Activated CD4-positive, alpha-beta T cell treated with anti-CD3 and anti-CD28 coated beads for 36 hours (primary cell): ENCODE results near the gene KCNMA1. TPM values are rescaled to one million over a fixed set of nuclear protein-coding genes. Genes with fewer than 3 reads are reported as not detected.

ENCODE experiments used
- ATAC-seq: fragments of 200-7000 bp; cut with Tn5 transposase; one replicate; pipeline ENCODE4 v1.10.0; 2021; ENCODE audit warnings: mild to moderate bottlenecking, moderate library complexity
- CTCF ChIA-PET: fragments of 350-600 bp; sonication (Branson Sonifier 250); formaldehyde crosslinking; loops from one replicate; lab custom pipeline; 2021; ENCODE audit warnings: antibody characterized with exemption; lab: Charles Lee
- POLR2A ChIA-PET: fragments of 350-600 bp; sonication (Branson Sonifier 250); formaldehyde crosslinking; loops from one replicate; lab custom pipeline; 2021; ENCODE audit warnings: antibody characterized with exemption, inconsistent platforms; lab: Charles Lee
- DNase-seq: peaks from one replicate; pipeline ENCODE4 v3.0.0-alpha.2; 2020
- H3K27ac Mint-ChIP-seq: one replicate; pipeline ENCODE4 v1.8.0; 2021; ENCODE audit warnings: mixed read lengths
- H3K27me3 Mint-ChIP-seq: one replicate; pipeline ENCODE4 v1.8.0; 2021; ENCODE audit warnings: mixed read lengths
- H3K36me3 Mint-ChIP-seq: one replicate; pipeline ENCODE4 v1.8.0; 2021; ENCODE audit warnings: low read depth, mixed read lengths
- H3K4me1 Mint-ChIP-seq: one replicate; pipeline ENCODE4 v1.8.0; 2021; ENCODE audit warnings: mixed read lengths
- H3K4me3 Mint-ChIP-seq: one replicate; pipeline ENCODE4 v1.8.0; 2021; ENCODE audit warnings: mild to moderate bottlenecking, moderate library complexity, mixed read lengths
- H3K9me3 Mint-ChIP-seq: one replicate; pipeline ENCODE4 v1.8.0; 2021; ENCODE audit warnings: low read depth, mixed read lengths
- intact Hi-C, 2 experiments: fragments of 100-400 bp; cut with DNase I in 1 of 2; cut with micrococcal nuclease in 1 of 2; formaldehyde crosslinking; loops; one replicate each; pipeline versions ENCODE4 v1.14.2 to v1.15.1; 2022 to 2024; cut with DNase I, micrococcal nuclease
- total RNA-seq, 2 experiments: library from RNA; stranded (reverse); gene quantifications; one replicate each; pipeline ENCODE4 v1.2.3, GENCODE V29; 2021

Gene KCNMA1
- total RNA-seq, 2 experiments from 2014 or later = 0.18 TPM; not detected in 1

DNA sequence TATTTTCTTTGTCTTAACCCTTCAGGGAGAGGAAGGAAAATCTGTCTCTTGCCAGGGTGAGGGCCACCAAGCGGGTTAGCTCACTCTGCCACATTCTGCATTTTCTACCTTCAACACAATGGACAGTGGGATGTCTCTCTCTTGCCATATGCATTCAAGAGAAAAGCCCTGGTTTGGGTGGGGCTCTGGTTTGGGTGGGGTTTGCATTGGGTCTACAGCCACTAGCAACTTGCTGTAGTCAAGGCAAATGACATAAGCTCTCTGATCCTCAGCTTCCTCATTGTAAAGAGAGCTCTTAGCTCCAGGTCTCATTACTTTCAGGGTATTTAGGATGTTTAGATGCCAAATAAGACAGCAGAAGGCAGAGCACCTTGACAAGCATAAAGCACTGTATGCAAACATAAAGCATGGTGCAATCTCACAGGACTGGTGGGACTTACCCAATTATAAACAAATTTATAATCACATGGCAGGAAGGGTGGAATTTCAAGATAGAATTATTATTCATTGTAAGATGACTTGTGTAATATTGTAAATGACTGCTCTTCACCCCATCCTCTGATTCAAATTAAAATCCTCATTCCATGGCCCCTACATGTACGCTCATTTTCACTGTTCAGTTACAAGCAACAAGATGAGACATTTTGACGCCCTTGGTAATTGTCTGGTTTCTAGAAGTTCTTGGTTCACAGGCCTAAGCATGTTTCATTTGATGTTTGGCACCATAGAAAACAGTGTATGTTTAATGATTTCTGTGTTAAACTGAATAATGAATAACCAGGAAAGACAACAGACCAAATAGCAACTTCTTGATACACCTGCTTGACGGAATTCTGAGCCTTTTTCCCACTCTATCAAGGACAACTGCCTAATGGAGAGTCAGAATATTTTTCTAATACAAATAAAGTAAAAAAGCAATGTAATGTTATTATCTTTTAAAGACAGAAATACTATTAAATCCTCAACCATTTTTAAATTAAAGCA, 258.9 kb downstream of the KCNMA1 start:
- Mint-ChIP-seq H3K27ac (no peak overlapping the region), H3K36me3 (no peaks in the 10 kb centered on the region), H3K27me3 (peaks cover 7% of the 10 kb centered on the region), H3K4me1 (no peaks in the 10 kb centered on the region), H3K4me3 (no peak overlapping the region), H3K9me3 (no peaks in the 10 kb centered on the region)
- DNase-seq (no peak), ATAC-seq (no peak)
- ChIA-PET CTCF (no interaction called here), POLR2A (no interaction called here)
- intact Hi-C loops = no loop called here

DNA sequence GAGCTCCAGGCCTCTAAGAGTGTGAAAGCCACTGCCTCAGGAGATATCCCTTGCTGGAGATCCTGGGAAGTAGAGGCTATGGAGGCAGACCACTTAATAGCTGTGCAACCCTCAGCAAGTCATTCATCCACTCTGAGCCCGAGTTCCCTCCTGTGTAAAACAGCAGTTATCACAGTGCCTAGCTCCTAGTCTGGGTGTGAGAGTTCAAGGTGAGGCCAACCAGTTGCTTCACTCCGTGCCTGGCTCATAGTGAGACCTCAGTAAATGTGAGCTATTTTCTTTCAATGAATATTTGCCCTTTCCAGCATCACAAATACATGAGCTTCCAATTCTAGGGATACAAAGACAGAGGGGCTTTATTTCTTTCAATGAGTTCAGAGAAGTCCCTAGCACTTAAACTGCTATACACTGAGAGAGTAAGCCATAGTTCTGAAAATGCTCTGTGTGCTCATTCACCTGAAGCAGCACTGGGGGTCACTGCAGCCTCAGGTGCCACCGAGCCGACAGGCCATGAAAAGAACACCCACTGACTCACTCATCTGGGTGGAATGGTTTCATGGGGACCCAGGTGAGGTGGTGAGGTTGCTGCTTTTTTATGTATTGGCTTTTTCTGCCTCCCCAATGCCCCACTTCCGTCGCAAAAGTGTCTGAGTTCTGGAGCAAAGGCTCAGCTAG, 259.8 kb downstream of the KCNMA1 start:
- Mint-ChIP-seq H3K36me3 (no peaks in the 10 kb centered on the region), H3K4me1 (no peaks in the 10 kb centered on the region), H3K27ac (no peak overlapping the region), H3K9me3 (no peaks in the 10 kb centered on the region), H3K27me3 (peaks cover 7% of the 10 kb centered on the region), H3K4me3 (no peak overlapping the region)
- CTCF ChIA-PET = no interaction called here
- intact Hi-C loops = no loop called here
- no peak for ATAC-seq
- no peak for DNase-seq
- POLR2A ChIA-PET = no interaction called here

DNA sequence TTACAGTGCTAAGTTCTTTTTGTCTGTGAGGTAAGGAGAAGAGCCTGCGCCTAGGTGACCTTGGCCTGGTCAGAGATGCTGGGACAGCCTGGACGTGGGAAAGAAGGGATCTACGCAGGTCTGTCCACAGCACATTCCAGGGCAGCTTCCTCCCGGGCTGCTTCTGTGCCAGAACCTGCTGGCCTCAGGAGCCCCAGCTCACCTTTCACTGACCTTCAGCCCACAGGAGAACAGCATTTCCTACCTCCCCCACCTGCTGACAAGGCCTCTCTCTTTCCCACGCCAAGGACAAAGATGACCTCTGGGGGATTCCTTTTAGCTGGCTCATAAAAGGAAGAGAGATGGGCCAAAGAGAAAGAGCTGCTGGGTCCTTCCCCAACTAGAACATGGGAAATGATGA, 260.6 kb downstream of the KCNMA1 start:
- ChIA-PET CTCF (no interaction called here), POLR2A (no interaction called here)
- Mint-ChIP-seq H3K4me1 (no peaks in the 10 kb centered on the region), H3K27me3 (peaks cover 11% of the 10 kb centered on the region), H3K9me3 (no peaks in the 10 kb centered on the region), H3K4me3 (no peak overlapping the region), H3K27ac (no peak overlapping the region), H3K36me3 (no peaks in the 10 kb centered on the region)
- no peak for ATAC-seq
- DNase-seq = no peak
- intact Hi-C loops = no loop called here

DNA sequence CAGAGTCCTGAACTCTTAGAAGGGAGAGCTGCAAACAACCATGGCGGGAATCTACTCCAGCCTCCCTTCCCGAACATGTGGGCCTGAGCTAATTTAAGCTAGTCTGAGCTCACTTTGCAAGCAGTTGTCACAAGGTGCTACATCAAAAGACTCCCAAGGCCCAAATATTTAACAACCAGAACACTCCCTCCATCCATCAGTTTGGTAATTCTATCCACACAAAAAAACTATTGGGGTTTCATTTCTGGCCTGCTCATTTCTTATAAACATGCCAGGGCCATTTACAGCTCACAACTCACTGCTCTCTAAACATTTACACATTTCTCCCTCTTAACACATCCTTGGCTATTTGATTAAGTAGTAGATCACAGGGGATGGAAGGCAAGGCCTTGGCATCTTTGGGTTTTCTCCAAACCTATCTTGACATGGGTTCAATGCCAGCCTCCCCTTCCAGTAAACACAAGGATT, 263.4 kb downstream of the KCNMA1 start:
- H3K4me3 Mint-ChIP-seq = no peak overlapping the region
- ChIA-PET CTCF (interaction anchor here (0.6 kb wide), 1 partner anchor 131 kb away, joined by 3 read pairs; no protein-coding TSS in a partner anchor), POLR2A (interaction anchor here (0.5 kb wide), 1 partner anchor 229 kb away, joined by 5 read pairs; no protein-coding TSS in a partner anchor)
- intact Hi-C loops = no loop called here
- ATAC-seq (no peak), DNase-seq (no peak)
- no peaks in the 10 kb centered on the region for H3K4me1 Mint-ChIP-seq
- H3K27ac Mint-ChIP-seq = no peak overlapping the region
- H3K9me3 Mint-ChIP-seq = no peaks in the 10 kb centered on the region
- peaks cover 9% of the 10 kb centered on the region for H3K27me3 Mint-ChIP-seq
- H3K36me3 Mint-ChIP-seq = no peaks in the 10 kb centered on the region

DNA sequence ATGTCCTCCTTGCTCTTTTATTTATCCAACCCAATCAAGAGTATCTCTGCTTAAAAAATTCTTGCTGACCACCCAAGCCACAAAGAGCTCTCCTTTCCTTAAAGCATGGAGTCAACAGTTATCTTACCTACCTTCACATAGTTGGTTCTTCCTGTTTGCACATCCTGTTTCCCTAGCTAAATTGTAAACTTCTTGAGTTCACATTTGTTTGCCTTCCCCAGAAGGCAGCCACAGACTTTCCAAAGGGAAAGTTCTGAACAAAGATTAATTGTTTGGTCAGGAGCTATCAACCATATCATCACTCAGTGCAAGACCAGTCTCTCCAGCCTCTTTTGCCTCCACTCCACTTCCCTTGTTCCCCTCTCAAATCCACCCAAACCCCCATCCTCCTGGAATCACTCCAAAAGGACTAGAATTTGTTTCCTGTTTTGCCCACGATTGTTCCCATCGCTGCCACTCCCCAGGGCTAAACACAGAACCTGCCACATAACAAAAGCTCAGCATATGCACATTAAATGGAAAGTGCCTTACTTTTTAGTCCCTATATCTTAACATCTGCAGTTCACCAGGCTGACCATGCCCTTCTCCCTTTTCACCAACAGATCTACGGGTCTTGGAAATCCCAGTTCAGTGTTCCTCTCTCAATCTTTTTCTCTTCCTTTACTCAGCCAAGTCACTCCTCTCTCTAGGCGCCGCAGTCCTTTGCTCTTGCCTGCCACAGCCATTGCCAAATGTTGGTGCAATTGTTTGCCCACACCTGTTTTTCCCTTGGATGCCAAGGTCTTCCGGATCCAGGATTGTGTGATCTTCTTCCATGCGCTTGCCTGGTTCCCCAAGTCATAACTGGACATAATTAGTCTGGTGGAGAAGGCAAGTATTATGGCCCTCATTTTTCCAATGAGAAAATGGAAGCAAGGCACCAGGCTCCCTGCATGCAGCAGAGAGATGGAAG, 265.5 kb downstream of the KCNMA1 start:
- H3K4me3 Mint-ChIP-seq = no peak overlapping the region
- peaks cover 6% of the 10 kb centered on the region for H3K27me3 Mint-ChIP-seq
- POLR2A ChIA-PET = no interaction called here
- no peaks in the 10 kb centered on the region for H3K4me1 Mint-ChIP-seq
- H3K9me3 Mint-ChIP-seq = peaks cover 4% of the 10 kb centered on the region
- intact Hi-C loops = no loop called here
- no peak overlapping the region for H3K27ac Mint-ChIP-seq
- no peaks in the 10 kb centered on the region for H3K36me3 Mint-ChIP-seq
- DNase-seq (no peak), ATAC-seq (no peak)
- CTCF ChIA-PET = no interaction called here

DNA sequence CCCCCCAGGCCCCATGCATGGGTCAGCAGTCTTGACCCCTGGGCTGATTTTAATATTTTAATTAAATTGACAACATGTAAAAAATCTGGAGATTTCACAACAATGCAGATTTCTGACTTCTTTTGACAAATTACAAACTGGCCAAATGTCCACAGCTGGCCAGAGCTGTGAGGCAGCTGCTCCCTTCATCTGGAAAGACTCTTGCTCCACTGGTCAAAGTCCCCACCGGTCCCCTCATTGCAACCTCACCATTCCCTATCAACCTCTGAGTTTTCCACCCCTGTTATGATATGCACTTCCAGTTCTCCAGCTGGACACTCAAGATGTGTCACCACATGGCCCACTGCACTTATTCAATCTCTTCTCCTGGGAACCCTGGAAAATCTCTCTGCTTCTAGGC, 266.2 kb downstream of the KCNMA1 start:
- DNase-seq (no peak), ATAC-seq (no peak)
- no peaks in the 10 kb centered on the region for H3K4me1 Mint-ChIP-seq
- H3K4me3 Mint-ChIP-seq = no peak overlapping the region
- H3K27me3 Mint-ChIP-seq = peaks cover 6% of the 10 kb centered on the region
- intact Hi-C loops = no loop called here
- ChIA-PET POLR2A (no interaction called here), CTCF (no interaction called here)
- H3K27ac Mint-ChIP-seq = no peak overlapping the region
- no peaks in the 10 kb centered on the region for H3K36me3 Mint-ChIP-seq
- H3K9me3 Mint-ChIP-seq = peaks cover 4% of the 10 kb centered on the region

DNA sequence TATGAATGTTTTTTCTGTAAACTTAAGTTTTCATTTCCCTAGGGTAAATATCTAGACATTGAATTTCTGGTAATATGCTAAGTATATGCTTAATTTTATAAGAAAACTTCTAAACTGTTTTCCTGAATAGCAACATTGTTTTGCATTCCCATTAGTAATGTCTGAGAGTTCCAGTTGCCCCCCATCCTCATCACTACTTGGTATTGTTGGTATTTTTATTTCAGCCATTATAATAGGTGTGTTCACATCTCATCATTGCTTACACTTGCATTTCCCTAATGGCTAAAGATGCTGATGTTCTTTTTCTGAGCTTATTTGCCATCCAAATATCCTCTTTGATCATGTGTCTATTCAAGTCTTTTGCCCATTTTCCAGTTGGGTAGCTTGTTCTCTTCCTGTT, 269.6 kb downstream of the KCNMA1 start:
- peaks cover 6% of the 10 kb centered on the region for H3K27me3 Mint-ChIP-seq
- DNase-seq (no peak), ATAC-seq (no peak)
- intact Hi-C loops = no loop called here
- ChIA-PET POLR2A (no interaction called here), CTCF (no interaction called here)
- peaks cover 4% of the 10 kb centered on the region for H3K9me3 Mint-ChIP-seq
- H3K27ac Mint-ChIP-seq = no peak overlapping the region
- no peaks in the 10 kb centered on the region for H3K4me1 Mint-ChIP-seq
- no peak overlapping the region for H3K4me3 Mint-ChIP-seq
- no peaks in the 10 kb centered on the region for H3K36me3 Mint-ChIP-seq

DNA sequence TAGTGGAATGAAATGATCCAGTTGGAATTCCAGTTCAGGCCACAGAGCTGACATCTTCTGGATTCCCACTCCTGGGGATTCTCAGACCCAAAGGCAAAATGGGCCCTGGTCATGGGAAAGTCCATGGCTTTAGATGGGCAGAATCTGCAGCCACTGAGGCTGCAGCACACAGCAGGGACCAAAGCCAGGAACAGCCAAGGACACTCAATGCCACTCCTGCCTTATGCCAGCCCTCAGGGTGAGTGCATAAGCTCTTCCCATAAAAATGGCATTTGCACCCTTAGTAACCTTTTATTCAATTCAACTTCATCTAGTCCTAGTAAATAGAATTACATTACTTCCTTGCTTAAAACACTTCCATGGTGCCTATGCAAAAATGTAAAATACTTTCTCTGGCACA, 274.4 kb downstream of the KCNMA1 start:
- no peak overlapping the region for H3K4me3 Mint-ChIP-seq
- ATAC-seq (no peak), DNase-seq (no peak)
- ChIA-PET CTCF (no interaction called here), POLR2A (no interaction called here)
- no peaks in the 10 kb centered on the region for H3K4me1 Mint-ChIP-seq
- peaks cover 2% of the 10 kb centered on the region for H3K9me3 Mint-ChIP-seq
- H3K27me3 Mint-ChIP-seq = peaks cover 3% of the 10 kb centered on the region
- H3K27ac Mint-ChIP-seq = no peak overlapping the region
- intact Hi-C loops = no loop called here
- H3K36me3 Mint-ChIP-seq = no peaks in the 10 kb centered on the region

DNA sequence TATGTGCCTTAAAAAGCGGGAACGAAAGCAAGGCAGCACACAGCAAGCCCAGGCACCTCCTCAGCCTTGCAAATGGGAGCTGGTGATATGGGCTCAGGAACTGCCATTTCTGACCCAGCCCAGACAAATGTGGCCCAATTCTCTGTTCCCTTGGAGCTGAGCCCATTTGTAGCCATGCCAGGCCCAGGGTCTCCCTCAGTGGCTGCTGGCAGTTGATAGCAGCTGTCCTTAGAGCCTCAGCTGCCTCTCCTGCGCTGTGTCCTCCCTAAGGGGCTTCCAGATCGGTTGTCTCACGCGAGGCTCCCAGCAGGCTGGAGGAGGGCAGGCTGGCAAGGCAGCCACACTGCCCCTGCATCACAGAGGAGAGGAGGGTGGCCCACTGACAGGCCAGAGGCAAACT, 275.8 kb downstream of the KCNMA1 start:
- intact Hi-C loops = no loop called here
- no peak overlapping the region for H3K27ac Mint-ChIP-seq
- ChIA-PET POLR2A (no interaction called here), CTCF (no interaction called here)
- no peaks in the 10 kb centered on the region for H3K9me3 Mint-ChIP-seq
- H3K36me3 Mint-ChIP-seq = no peaks in the 10 kb centered on the region
- H3K27me3 Mint-ChIP-seq = peaks cover 3% of the 10 kb centered on the region
- ATAC-seq = no peak
- no peaks in the 10 kb centered on the region for H3K4me1 Mint-ChIP-seq
- no peak overlapping the region for H3K4me3 Mint-ChIP-seq
- DNase-seq = no peak

DNA sequence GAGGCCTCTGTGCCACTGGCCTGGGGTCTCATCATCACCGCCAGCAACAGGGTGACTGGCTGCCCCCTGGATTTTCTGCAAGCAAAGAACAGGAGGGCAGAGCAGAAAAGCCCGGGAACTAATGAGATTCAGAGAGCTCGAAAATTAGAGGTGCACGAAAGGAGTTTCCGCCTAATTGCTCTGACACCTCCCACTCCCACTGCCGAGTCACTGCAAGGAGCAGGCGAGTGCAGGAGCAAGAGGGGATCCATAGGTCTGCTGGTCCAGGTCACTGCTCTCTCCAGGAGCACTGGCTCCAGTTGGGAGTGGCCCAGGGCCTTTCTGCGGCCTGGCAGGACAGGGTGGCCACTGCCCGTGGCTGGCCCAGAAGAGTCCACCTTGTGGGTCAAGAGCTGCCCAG, 276.2 kb downstream of the KCNMA1 start:
- H3K27ac Mint-ChIP-seq = no peak overlapping the region
- intact Hi-C loops = no loop called here
- no peak overlapping the region for H3K4me3 Mint-ChIP-seq
- H3K36me3 Mint-ChIP-seq = no peaks in the 10 kb centered on the region
- H3K9me3 Mint-ChIP-seq = no peaks in the 10 kb centered on the region
- ATAC-seq = no peak
- H3K4me1 Mint-ChIP-seq = no peaks in the 10 kb centered on the region
- POLR2A ChIA-PET = no interaction called here
- CTCF ChIA-PET = no interaction called here
- H3K27me3 Mint-ChIP-seq = peaks cover 5% of the 10 kb centered on the region
- DNase-seq = no peak

DNA sequence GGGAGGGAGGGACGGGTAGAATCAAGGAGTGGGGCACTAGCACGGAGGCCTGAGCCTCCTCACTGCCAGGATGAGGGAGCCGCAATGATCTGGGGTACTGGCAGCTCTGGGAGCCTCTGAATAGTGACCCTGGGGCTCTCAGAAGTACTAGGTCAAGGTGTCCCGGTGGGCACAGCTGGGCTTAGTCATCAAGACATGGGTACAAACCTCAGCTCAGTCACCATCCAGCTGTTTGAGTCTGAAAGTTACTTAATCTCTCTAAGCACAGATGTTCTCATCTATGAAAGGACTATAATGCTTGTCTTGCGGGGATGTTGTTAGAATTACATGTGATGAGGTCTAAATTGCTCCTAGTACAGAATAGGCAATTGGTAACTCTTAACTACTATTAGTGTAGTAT, 276.8 kb downstream of the KCNMA1 start:
- Mint-ChIP-seq H3K36me3 (no peaks in the 10 kb centered on the region), H3K27me3 (peaks cover 5% of the 10 kb centered on the region), H3K9me3 (no peaks in the 10 kb centered on the region), H3K27ac (no peak overlapping the region), H3K4me3 (no peak overlapping the region), H3K4me1 (no peaks in the 10 kb centered on the region)
- intact Hi-C loops = no loop called here
- ChIA-PET CTCF (no interaction called here), POLR2A (no interaction called here)
- no peak for DNase-seq
- no peak for ATAC-seq
